CD4-positive, alpha-beta T cell treated with Interleukin-21 for 1 hour (primary cell): ENCODE measurements around the gene TMPRSS5.
"Not testable (repeated sequence)": the region's sequence is repeated elsewhere in the genome, so short reads cannot be mapped to it uniquely, and the experiment has no call there.

Experiments
- DNase-seq: peaks from one replicate; pipeline ENCODE4 v3.0.0-alpha.2; 2020

Gene TMPRSS5

DNA sequence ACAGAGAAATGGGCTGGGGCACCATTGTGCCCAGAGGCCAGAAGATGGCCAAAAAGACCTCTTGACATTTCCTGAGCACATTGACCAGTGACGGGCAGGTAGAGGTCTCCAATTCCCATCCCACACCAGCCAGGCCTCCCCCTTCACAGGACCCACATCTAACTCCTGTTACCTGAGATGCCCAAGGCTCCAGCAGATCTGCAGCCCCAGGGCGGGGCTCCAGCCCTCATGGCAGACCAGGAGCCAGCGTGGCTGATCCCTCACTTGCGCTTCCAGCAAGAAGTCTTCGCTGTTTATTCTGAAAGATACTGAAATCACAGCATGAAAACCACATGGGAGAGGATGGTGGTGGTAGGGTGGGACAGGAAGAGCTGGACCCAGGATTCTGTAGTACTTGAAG lies 9.0 kb downstream of the TMPRSS5 start:
- DNase-seq = no peak

DNA sequence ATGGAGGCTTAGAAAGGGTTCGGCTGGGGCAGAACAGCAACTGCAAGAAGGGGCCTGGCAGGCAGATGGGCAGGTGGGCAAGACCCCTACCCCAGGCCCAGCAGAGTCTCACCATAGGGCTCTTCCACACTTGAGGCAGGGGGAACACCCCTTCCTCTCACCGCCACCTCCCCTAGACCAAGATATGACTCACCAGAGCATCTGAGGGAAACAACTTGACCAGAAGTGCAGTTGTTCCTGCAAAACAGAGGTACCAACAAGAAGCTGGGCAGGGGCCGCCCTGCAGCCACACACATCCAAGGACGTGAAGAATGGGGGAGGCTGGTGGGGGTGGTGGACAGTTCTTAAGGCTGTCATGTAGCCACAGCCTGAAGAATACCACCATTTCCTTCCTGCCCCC lies 10.9 kb downstream of the TMPRSS5 start:
- no peak for DNase-seq

DNA sequence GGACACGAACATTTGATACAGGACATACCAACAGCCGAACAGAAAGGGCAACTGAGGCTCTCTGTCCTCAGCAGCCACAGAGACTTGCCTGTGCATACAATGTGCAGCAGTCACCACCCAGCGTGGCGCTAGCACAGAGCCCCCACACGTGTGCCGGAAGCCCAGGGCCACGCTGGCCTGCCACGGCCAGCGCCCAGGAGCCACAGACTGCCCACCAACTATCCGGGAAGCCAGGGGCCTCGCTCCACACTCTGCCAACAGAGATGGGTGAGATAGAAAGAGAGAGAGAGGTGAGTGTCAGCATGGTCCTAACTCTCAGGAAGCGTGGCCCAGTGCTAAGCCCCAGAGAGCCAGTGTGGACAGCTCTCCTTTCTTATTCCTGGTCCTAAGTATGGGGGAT lies 11.7 kb downstream of the TMPRSS5 start:
- no peak for DNase-seq

DNA sequence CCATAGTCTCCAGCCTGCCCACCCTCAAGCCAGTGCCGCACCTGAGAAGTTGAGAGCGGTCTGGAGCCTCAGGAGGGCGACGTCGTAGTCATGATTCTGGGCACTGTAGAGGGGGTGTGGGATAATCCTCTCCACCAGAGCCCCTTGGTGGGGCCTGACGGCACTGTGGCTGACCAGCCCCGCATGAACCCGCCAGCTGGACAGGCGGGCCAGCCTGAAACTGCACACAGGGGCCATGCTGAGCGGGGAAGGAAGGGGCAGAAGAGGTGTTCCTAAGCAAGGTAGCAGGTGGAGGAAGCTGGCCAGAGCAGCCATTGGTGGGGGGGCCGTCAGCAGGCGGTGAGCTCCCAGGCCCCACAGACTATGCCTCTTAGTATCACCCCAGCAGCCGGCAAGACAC lies 13.1 kb downstream of the TMPRSS5 start:
- no peak for DNase-seq

DNA sequence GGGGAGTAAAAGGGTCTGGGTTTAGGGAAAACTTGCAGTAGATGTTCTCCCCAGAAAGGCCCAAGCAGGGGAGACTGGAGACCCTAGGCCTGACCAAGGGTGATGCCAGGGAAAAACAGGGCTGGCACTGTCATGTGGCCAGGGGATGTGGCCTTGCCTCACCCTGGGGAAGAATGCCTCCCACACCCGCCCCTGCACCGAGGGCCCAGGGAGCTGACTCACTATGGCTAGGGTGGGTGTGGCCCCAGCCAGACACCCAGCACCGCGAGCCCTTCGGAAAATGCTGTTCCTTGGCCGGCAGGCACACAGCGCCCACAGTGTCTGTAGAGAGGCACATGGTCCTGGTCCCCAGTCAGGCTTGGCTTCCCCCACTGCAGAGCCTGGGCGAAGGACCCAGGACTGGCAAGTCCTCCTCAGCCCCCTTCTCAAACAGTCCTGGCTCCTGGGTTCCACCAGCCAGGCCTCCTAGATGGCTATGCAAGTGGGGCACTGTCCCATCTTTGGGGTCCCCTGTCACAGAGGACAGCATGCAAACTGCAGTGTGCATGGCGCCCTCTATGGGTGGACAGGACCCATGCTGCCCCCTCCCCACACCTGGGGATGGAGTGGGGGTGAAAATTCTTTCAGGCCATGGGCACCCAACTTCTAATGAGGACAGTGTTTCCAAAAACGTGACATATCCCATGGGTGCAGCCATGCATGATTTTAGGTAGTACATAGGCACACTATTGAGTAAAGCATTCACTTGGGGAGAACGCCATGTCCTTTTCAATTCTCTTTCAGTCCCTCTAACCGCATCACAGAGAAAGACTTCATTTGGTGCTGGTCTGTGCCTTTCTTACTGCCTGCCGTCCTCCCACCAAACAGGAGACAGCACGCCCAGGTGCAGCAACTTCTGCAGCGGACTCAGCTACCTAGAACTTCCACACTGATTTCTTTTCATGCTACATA lies 15.2 kb downstream of the TMPRSS5 start:
- no peak for DNase-seq

DNA sequence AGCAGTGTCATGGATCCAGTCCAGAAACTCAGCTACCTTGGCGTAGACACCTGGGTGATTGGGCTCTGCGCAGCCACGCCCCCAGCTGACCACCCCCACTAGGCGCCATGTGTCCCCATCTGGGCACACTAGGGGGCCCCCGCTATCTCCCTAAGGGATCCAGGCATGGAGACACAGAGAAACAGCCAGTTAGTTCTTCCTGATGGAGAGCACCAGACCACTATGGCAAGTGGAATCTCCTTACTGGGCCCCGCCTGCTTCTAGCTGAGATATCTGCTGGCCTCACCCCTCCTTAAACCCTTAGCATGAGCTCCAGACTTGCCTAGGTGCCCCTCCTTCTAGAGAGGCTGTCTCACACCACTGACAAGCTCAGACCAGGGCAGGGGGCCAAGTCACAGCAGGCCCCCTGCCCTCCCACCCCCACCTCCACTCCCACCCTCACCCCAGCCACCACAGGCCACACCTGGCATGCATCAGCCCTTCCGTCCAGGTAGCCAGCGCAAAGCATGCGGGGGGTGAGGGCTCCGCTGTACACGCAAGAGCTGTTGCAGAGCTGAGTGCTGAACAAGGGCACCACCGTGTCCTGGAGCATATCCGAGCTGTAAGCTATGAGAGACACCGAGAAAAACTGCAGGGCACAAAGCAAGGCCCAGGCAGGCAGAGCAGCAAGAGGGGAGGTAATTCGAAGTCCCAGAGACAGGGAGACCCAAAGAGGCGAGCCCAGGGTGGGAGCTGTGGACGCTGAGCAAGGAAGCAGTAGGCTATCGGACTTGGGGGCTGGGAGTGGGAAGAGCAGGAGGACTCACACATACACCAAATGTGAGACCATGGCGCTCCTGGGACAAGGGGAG lies 16.1 kb downstream of the TMPRSS5 start:
- no peak for DNase-seq

DNA sequence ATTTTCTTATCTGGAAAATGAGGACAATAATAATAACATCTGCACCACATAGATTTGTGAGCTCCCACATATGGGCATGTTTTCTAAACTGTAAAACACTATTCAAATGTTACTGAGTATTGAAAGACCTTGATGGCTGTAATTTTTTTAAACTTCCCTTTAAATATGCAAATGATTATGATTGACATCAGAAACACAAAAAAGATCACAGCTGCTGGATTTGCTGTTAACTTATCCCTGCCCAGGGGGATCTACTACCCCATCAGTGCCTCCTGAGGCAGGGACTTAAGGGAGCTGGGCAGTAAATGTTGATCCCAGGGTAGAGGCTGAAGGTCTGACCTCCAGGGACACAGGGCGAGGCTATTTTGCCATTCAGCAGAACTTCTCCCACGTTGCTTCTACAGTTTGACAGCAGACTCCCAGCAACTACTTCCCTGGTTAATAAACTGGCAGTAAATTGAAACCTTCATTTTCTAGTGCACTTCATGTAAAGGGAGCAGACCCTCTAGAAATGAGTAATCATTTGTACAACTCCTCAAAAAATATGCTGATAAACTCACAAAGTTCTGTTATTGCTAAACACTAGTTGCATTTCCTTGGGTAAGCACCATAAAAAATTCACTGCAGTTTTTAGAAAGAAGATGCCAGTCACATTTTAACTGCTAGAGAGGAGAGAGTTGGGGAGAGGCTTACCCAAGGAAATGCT lies 20.3 kb downstream of the TMPRSS5 start:
- DNase-seq = no peak

DNA sequence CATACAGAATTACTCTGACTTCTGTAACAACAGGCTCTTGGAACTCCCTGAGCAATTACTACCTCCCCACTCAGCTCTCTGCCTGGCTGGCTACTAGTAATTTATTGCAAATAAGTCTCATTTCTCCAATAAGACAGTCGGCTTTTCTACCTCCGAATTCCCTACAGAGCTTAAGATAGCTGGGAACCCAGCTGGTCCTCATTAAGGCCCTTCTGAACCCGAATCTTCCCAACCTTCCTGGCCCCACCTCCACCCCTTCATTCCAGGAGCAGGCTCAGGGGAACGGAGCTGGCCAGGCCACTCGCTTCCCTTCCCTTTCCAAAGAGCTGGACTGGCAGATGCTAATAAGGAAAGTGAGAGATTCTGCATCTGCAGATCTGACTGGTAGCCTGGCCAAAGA lies 21.6 kb downstream of the TMPRSS5 start:
- no peak for DNase-seq

DNA sequence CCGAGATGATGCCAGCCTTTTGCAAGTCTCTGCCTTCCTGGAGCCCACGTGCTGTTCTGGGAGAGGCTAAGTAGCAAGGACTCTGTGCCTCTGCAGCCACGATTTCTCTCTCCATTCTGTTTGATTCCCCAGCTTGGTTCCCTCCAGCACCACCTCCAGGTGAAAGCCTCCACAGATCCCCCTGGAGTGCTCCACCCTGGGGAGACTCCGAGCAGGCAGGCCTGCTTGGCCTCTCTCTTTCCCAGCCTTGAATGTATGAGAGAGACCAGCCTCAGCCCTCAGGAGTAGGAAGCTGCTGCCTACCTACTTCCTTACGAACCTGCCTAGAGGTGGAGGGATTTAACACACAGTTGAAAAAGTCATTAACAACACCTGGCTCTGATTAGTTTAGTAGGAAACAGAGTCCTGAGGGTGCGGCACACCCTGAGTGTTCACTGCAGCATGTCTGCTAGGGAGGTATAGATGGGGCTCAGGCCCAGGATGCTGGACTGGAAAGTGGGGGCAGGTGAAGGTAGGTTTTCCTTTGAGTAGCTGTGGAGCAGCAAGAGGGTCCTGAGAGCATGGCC lies 22.5 kb downstream of the TMPRSS5 start:
- no peak for DNase-seq

DNA sequence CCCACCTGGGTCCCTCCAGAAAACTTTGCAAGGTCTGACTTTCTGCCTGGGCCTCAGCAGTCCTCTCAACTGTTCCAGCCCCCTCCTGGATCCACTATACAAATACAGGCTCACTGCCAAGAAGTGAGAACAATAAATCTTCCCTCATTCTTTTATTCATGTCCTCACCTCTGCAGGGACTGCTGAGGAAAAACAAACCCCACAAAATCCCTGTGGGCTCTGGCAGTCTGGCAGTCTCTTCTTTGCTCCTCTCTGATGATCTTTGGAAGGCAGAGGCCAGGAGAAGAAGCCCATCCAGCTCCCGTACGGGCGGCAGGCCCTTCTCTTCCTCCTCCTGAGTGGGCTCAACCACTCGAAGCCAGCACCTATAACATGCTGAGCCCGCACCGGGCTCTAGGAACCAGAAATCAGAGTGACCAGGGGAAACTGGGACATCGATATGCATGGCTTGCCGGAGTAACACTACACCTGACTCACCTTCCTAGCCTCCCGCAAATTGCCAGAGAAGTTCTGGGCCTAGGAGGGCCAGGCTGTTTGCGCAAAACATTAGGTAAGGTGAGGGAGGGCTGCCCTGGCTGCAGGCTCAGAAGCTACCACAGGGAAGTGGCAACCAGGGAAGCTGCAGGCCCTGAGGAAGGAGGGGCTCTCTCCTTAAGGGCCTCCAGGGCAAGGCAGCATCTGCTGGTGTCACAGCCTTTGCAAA lies 24.2 kb downstream of the TMPRSS5 start:
- DNase-seq = no peak

DNA sequence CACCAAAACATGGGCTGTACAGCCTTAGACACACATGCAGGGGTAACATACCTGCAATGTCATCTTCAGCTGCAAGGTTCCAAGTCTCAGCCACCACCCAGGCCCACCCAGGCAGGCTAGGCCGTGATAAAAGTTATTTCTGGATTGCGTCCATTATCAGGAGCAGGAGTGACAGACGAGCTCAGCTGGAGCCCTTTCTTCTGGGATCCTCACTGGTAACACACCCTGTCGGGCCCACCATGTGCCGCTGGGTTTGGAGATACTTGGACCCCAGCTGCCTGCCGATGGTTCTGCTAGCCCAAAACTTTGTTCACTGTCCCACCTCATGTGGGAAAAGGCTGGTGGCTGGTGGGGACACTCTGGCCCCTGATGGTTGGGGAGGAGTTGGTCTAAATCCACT lies 24.8 kb downstream of the TMPRSS5 start:
- no peak for DNase-seq

DNA sequence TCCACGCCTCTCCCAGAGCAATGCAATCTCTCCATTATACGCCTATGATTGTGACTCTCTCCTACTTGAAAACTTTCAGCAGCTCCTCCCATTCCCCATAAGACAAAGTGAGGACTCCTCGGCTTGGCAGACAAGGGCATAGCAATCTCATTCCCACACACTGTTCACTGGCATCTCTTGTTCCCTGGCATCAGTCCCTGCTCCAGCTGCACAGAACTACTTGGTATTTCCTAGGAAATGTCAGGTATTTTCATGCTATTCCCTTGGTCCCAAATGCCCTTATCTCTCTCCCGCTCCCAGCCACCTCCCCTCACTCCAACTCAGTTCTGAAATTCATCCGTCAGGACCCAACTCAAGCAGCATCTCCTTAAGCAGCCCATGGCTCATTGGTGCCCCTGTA lies 28.4 kb downstream of the TMPRSS5 start:
- no peak for DNase-seq

DNA sequence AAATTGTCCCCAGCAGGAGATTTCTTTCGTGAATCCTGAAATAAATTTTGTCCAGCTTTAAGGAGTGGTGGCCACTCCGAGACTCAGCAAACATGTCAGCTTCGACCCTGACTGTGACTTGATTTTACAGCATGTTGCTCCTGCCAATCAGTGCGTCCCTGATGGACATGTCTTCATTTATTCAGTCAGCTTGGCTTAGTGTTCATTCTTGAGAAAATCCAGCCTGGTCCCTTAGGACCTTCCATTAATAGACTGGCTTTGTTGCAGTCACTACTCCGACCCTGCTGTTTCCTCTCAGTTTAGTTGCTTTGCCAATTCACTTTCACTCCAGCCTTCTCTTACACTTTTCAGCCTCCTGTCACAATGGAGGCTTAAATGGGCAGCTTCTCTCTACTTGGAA lies 30.5 kb downstream of the TMPRSS5 start:
- DNase-seq = no peak

DNA sequence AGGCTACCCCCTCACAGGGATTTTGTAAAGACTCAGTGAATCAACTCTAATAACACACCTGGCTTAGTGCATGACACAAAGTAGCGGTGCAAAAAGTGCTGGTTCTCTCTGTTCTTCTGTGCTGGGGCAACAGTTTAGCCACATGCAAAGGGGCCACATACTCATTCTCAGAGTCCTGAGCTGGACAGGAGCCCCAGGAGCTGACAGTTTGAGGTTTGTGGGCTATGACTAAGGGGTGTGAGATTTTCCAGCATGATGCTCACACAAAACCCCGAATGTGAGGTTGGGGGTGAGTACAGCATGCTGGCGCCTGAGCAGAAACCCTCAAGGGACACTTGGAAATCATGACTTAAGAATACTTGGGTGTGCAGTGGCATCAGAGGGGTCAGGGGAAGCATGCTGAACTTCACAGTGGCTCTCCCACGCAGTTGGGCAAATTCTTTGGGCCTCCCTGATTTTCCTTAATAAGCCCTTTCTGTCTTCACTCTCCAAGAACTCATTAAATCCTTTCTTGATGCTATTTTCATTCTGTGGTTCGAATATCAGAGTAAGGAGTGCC lies 31.0 kb downstream of the TMPRSS5 start:
- DNase-seq = no peak

DNA sequence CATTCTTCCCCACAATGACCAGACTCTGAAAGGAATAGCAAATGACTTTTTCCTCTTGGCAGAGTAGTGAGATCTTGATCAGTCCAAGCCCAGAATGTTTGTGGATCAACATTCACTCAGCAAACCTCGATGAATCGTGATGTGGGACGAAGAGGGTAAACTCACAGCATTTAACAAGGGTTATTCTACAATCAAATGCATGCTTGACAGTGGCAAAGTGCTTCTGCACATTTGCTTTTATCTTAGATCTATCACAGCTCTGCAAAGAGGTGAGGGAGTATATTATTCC lies 31.8 kb downstream of the TMPRSS5 start:
- no peak for DNase-seq

DNA sequence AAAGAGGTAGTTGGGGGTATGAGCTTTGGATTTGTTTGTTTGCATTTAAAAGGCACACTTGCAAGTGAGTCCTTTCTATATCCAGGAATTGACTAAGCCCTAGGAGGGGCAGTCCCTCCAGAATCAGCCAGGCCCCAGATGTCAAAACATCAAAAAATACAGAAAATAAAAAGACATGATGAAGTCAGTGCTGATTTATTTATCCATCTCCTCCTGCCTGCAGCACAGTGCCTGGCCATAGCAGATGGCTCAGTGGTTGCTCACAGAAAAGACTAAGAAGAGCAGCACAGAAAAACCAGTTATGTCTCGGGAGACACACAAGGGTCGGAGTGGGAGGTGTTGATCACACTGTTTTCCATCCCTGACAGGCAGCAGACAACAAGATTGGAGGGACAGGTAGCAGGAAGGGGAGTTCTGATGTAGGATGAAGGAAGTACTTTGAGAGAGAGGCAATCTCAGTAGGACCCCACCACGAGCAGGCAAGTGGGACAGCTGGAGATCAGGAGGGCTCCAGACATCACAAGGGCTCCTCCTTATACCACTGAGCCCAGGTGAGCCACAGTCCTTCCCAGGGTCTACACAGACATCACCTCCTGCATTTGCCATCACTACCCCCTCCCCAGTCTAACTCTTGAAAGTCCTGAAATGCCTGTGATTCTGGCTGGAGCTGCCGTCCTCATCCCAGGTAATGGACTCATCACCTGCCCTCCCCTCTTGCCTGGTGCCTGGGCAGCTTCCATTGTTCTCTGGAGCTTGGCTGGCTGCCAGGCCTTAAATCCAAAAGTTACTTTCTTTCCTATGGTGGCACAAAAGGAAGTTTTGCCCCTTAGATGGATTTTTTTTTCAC lies 32.3 kb downstream of the TMPRSS5 start:
- no peak for DNase-seq

DNA sequence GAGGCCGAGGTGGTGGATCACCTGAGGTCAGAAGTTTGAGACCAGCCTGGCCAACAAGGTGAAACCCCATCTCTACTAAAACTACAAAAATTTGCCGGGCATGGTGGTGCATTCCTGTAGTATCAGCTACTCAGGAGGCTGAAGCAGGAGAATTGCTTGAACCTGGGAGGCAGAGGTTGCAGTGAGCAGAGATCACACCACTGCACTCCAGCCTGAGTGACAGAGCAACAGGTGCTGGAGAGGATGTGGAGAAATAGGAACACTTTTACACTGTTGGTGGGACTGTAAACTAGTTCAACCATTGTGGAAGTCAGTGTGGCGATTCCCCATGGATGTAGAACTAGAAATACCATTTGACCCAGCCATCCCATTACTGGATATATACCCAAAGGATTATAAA lies 34.2 kb downstream of the TMPRSS5 start:
- not testable (repeated sequence) for DNase-seq

DNA sequence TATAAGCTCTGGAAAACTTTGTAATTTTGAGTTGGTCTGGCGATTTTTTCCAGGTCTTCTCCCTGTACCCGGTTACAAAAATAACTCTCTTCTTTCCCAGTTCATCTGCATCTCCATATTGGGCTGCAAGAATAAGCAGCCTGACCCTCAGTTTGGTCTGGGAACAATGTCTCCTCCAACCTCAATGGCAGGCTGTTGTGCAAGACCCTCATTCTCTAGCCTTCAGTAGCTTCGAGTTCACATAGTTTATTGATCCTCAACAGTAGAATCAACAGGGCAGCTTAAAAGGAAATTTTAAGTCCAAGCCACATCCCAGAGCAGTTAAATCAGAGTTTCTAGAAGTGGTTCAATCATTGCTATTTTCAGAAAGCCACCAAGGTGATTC lies 35.3 kb downstream of the TMPRSS5 start:
- no peak for DNase-seq

DNA sequence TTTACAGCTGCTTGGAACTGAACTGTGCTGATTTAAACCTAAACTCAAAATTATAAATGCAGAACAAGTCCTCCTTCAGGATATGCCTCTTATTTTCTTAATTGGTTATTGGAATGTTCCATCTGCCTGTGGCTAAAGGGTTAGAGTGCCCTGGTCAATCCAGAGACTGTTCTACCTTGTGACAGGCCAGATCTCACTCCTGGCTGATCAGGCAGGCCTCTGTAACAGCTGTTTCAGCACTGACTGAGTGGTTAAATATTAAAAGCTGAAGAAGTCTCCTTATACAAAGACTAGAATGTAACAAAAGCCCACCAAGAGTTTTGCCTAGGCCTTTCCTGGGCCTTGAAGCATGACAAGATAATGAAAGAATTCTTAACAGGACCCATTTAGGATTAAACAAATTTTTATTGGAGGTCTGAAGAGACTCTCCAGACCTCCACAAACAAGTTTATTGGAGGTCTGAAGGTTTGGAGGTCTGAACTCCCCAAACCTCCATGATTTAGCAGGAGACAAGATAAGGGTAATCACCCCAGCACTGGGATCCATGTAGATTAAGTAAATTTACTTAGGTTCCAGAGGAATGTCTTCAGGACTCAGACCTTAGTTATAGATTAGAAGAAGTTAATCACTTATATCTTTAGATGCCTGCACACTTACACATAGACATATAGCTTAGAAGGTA lies 35.8 kb downstream of the TMPRSS5 start:
- no peak for DNase-seq

DNA sequence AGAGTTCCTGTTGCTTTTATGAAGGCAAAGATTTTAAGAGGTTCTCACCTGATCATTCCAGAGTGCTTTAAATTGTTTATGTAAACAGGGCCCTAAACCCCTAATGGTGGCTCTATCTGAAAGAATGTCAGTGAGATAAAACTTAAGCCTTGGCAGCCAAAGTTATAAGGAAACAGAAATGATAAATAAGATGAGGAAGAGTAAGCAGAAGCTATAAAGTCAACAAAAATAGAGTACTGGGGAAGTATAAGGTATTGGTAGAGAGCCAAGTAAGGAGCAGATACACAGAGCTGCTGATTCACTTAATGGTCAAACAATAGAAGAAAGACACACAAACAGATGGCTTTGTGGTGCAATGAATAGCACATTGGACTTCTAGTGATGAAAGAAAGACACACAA lies 37.9 kb downstream of the TMPRSS5 start:
- no peak for DNase-seq

DNA sequence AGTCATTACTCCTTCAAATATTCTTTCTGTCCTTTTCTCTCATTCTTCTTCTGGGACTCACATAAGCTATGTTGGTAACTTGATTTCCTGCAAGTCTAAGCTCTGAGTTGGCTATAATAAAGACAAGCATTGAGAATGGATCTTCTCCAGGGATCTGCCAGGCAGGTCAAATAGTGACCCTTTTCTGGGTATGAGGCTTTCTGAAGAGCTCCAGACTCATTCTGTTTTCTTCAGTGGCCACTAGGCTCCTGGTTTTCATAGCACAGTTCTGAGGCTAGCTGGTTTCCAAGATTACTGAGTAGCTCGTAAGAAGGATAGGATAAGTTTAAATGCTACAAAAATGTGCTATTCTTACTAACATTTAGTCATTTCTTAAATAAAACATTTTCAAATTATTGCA lies 38.3 kb downstream of the TMPRSS5 start:
- no peak for DNase-seq
